ENCODE results near the gene ADIPOR1.

The ADIPOR1 gene

GRCh38 chr1:202976633-202977032, 18.5 kb upstream of the ADIPOR1 start:
- Histone ChIP-seq H3K4me3 (replicated peaks; ENCODE audit: insufficient read depth, low read length) (no peak overlapping the region), H3K27me3 (ENCODE audit: insufficient read depth, poor library complexity, severe bottlenecking) (no peaks in the 10 kb centered on the region), H3K27ac (replicated peaks) (no peak overlapping the region)
- DNase-seq (ENCODE audit: low read depth in 1 of 2, low spot score in 1 of 2) = peak; percentile 36 to 84
- no peak for TF ChIP-seq REST (IDR thresholded peaks at IDR 0.05; ENCODE audit: insufficient replicate concordance, low read depth)
- no peak for TF ChIP-seq POLR2AphosphoS5 (IDR thresholded peaks at IDR 0.05; ENCODE audit: low read depth)
- TF ChIP-seq GABPA (IDR thresholded peaks at IDR 0.05; ENCODE audit: low read depth) = no peak
- TF ChIP-seq SPI1 (IDR thresholded peaks at IDR 0.05; ENCODE audit: borderline replicate concordance, low read depth) = no peak

GRCh38 chr1:202974856-202975255, 16.7 kb upstream of the ADIPOR1 start:
- TF ChIP-seq POLR2AphosphoS5 (IDR thresholded peaks at IDR 0.05; ENCODE audit: low read depth) (no peak), REST (IDR thresholded peaks at IDR 0.05; ENCODE audit: insufficient replicate concordance, low read depth) (no peak), SPI1 (IDR thresholded peaks at IDR 0.05; ENCODE audit: borderline replicate concordance, low read depth) (no peak), GABPA (IDR thresholded peaks at IDR 0.05; ENCODE audit: low read depth) (no peak), CTCF (IDR thresholded peaks at IDR 0.05; ENCODE audit: insufficient read depth, low read length) (no peak)
- Histone ChIP-seq H3K27ac (replicated peaks) (no peak overlapping the region), H3K4me3 (replicated peaks; ENCODE audit: insufficient read depth, low read length) (no peak overlapping the region), H3K27me3 (ENCODE audit: insufficient read depth, poor library complexity, severe bottlenecking) (no peaks in the 10 kb centered on the region)
- no peak for DNase-seq (ENCODE audit: low read depth in 1 of 2, low spot score in 1 of 2)

- DNase-seq (ENCODE audit: low read depth in 1 of 2, low spot score in 1 of 2) = no peak
- TF ChIP-seq POLR2AphosphoS5 (IDR thresholded peaks at IDR 0.05; ENCODE audit: low read depth) (no peak), SPI1 (IDR thresholded peaks at IDR 0.05; ENCODE audit: borderline replicate concordance, low read depth) (no peak), GABPA (IDR thresholded peaks at IDR 0.05; ENCODE audit: low read depth) (no peak), REST (IDR thresholded peaks at IDR 0.05; ENCODE audit: insufficient replicate concordance, low read depth) (no peak), CTCF (IDR thresholded peaks at IDR 0.05; ENCODE audit: insufficient read depth, low read length) (no peak)
- Histone ChIP-seq H3K27ac (replicated peaks) (no peak overlapping the region), H3K27me3 (ENCODE audit: insufficient read depth, poor library complexity, severe bottlenecking) (no peaks in the 10 kb centered on the region), H3K4me3 (replicated peaks; ENCODE audit: insufficient read depth, low read length) (no peak overlapping the region)
Observed at GRCh38 chr1:202972046-202972445, 13.9 kb upstream of the ADIPOR1 start.
